Endothelial cell of umbilical vein (primary cell): Measurements from ENCODE around the gene EPHA8. TPM values are rescaled to one million over a fixed set of nuclear protein-coding genes. Genes with fewer than 3 reads are reported as not detected.

Source experiments
- BruUV-seq: library from RNA; stranded (reverse); fragments of 400-500 nt; replicated peaks from 2 replicates; lab custom pipeline; 2021; lab: Mats Ljungman, UMichigan
- CTCF ChIA-PET: fragments of 300-600, 350-600 bp; sonication (Branson Sonifier 250); formaldehyde crosslinking; loops from one replicate; lab custom pipeline; 2021; ENCODE audit warnings: antibody characterized with exemption, inconsistent platforms; lab: Charles Lee
- POLR2A ChIA-PET: fragments of 300-600, 350-600 bp; sonication (Branson Sonifier 250); formaldehyde crosslinking; loops from one replicate; lab custom pipeline; 2021; ENCODE audit warnings: antibody characterized with exemption, inconsistent platforms; lab: Charles Lee
- DNase-seq: peaks from one replicate; pipeline ENCODE4 v3.0.0-alpha.2; 2011; ENCODE audit warnings: low read depth, low spot score
- FAIRE-seq: peaks from 2 replicates; lab custom pipeline; 2011; peaks lifted over from hg19 to GRCh38; lab: Jason Lieb, UNC
- H2AFZ ChIP-seq: 2 replicates; pipeline ENCODE4 v1.6.0; 2012; ENCODE audit warnings: low read depth, low read length, control low read depth, inconsistent platforms
- H3K27ac ChIP-seq: 2 replicates; pipeline ENCODE4 v1.5.1; 2011; ENCODE audit warnings: low read depth, mild to moderate bottlenecking, control low read depth, low read length, moderate library complexity; ENCODE audit not compliant: insufficient read depth
- H3K27me3 ChIP-seq, 2 experiments: 2 replicates each; pipeline versions ENCODE4 v1.6.0 to v1.6.1; 2011; ENCODE audit warnings: low read length in 2 of 2, mixed read lengths in 1 of 2; ENCODE audit not compliant: control insufficient read depth in 2 of 2, insufficient read depth in 2 of 2
- H3K36me3 ChIP-seq, 2 experiments: 2 replicates in 1 of 2; 3 replicates in 1 of 2; pipeline ENCODE4 v1.5.1; 2011; ENCODE audit warnings: low read length in 2 of 2, mild to moderate bottlenecking in 1 of 2, moderate library complexity in 1 of 2; ENCODE audit not compliant: control insufficient read depth in 2 of 2, insufficient read depth in 2 of 2; ENCODE audit errors: extremely low read depth in 1 of 2
- H3K4me1 ChIP-seq: 3 replicates; pipeline ENCODE4 v1.5.1; 2011; ENCODE audit warnings: mild to moderate bottlenecking, low read length; ENCODE audit not compliant: control insufficient read depth, insufficient read depth; ENCODE audit errors: extremely low read depth
- H3K4me2 ChIP-seq: 2 replicates; pipeline ENCODE4 v1.6.1; 2011; ENCODE audit warnings: low read length, control low read depth, mixed read lengths; ENCODE audit not compliant: insufficient read depth
- H3K4me3 ChIP-seq, 3 experiments: fragments of 200-600 bp in 1 of 3; sonication (generic), shearing (Covaris generic) in 1 of 3; replicated peaks in 1 of 3; 2 replicates each; pipeline ENCODE4 v1.5.1; 2011 to 2016; ENCODE audit warnings: control low read depth in 3 of 3, low read length in 3 of 3, mild to moderate bottlenecking in 2 of 3, inconsistent platforms in 1 of 3, low read depth in 1 of 3, moderate library complexity in 1 of 3; ENCODE audit not compliant: insufficient read depth in 1 of 3
- H3K79me2 ChIP-seq: 2 replicates; pipeline ENCODE4 v1.6.0; 2012; ENCODE audit warnings: low read length, inconsistent platforms; ENCODE audit not compliant: control insufficient read depth, insufficient read depth
- H3K9ac ChIP-seq: replicated peaks from 2 replicates; pipeline ENCODE3; 2011; ENCODE audit warnings: low read length, control low read depth; ENCODE audit not compliant: insufficient read depth; ENCODE audit errors: extremely low read depth
- H3K9me1 ChIP-seq: replicated peaks from 3 replicates; pipeline ENCODE4 v1.6.0; 2011; ENCODE audit warnings: mild to moderate bottlenecking, low read length; ENCODE audit not compliant: control insufficient read depth, insufficient read depth; ENCODE audit errors: extremely low read depth
- H3K9me3 ChIP-seq: replicated peaks from 2 replicates; pipeline ENCODE4 v1.5.1; 2012; ENCODE audit warnings: low read length, inconsistent platforms; ENCODE audit not compliant: control insufficient read depth, insufficient read depth
- H4K20me1 ChIP-seq: replicated peaks from 2 replicates; pipeline ENCODE3; 2011; ENCODE audit warnings: mild to moderate bottlenecking, low read length; ENCODE audit not compliant: control insufficient read depth, insufficient read depth; ENCODE audit errors: extremely low read depth
- EZH2 ChIP-seq: IDR thresholded peaks from 2 replicates; pipeline ENCODE4 v1.6.1; 2012; ENCODE audit warnings: borderline replicate concordance, low read depth, mild to moderate bottlenecking, moderate library complexity, low read length, inconsistent platforms; ENCODE audit not compliant: severe bottlenecking
- GATA2 ChIP-seq: IDR thresholded peaks from 2 replicates; pipeline ENCODE4 v1.7.0; 2011; ENCODE audit warnings: low read depth, mild to moderate bottlenecking, moderate library complexity, mixed read lengths, low read length; ENCODE audit not compliant: insufficient read length, insufficient read depth
- JUN ChIP-seq: IDR thresholded peaks from 2 replicates; pipeline ENCODE4 v1.6.1; 2011; ENCODE audit warnings: borderline replicate concordance, low read depth; ENCODE audit not compliant: insufficient read length, insufficient read depth
- MAX ChIP-seq: IDR thresholded peaks from 2 replicates; pipeline ENCODE4 v1.6.1; 2011; ENCODE audit not compliant: insufficient read depth, insufficient read length
- POLR2A ChIP-seq: IDR thresholded peaks from 2 replicates; pipeline ENCODE4 v1.6.1; 2012; ENCODE audit warnings: low read depth, mild to moderate bottlenecking, control low read depth, low read length
- dilution Hi-C: fragments of 300-500 bp; cut with MboI; formaldehyde crosslinking; loops from one replicate; pipeline ENCODE4 v1.15.0; 2019; ENCODE audit warnings: low sequenced_read_pairs; ENCODE audit not compliant: extremely low pct_ligation_motif_present
- intact Hi-C: fragments of 100-400 bp; cut with micrococcal nuclease; formaldehyde crosslinking; loops from one replicate; pipeline ENCODE4 v1.10.0; 2022
- polyA plus RNA-seq, 4 experiments: library from polyadenylated mRNA; depleted of rRNA in 3 of 4; stranded (reverse) in 3 of 4; unstranded in 1 of 4; fragments of >200 nt; gene quantifications; 2 replicates each; pipeline versions ENCODE4 v1.2.1 to v1.2.3, GENCODE V29; 2011 to 2012; ENCODE audit warnings: missing spikeins in 1 of 4
- total RNA-seq: library from RNA; stranded (reverse); gene quantifications from 2 replicates; pipeline ENCODE4 v1.2.3, GENCODE V29; 2021
- TF ChIP-seq, protein P1 (sequence below), 2 donors: IDR thresholded peaks; 1 replicate in 1 of 2; 2 replicates in 1 of 2; pipeline ENCODE4 v1.5.1; 2011; ENCODE audit warnings: low read length in 2 of 2, mild to moderate bottlenecking in 2 of 2, moderate library complexity in 2 of 2, control low read depth in 1 of 2, inconsistent platforms in 1 of 2, low read depth in 1 of 2; ENCODE audit not compliant: insufficient read depth in 1 of 2; ENCODE audit errors: extremely low read depth in 1 of 2

The EPHA8 gene
- total and polyA plus RNA-seq, 2 donors (not counting 3 experiments of a cell fraction or from before 2014, with no cell fraction given) = not detected

DNA sequence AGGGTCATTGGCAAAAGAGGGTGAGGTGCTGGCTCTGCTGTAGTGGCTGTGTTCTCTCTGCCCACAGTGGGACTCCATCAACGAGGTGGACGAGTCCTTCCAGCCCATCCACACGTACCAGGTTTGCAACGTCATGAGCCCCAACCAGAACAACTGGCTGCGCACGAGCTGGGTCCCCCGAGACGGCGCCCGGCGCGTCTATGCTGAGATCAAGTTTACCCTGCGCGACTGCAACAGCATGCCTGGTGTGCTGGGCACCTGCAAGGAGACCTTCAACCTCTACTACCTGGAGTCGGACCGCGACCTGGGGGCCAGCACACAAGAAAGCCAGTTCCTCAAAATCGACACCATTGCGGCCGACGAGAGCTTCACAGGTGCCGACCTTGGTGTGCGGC, 12.9 kb downstream of the EPHA8 start:
- no peaks in the 10 kb centered on the region for H3K9me1 ChIP-seq
- H3K4me2 ChIP-seq = no peak overlapping the region
- no peaks in the 10 kb centered on the region for H3K4me1 ChIP-seq
- ChIA-PET POLR2A (no interaction called here), CTCF (interaction anchor here (3.4 kb wide), 1 partner anchor 8 kb away, joined by 11 read pairs; no protein-coding TSS in a partner anchor)
- intact Hi-C loops = no loop called here
- no peaks in the 10 kb centered on the region for H3K27me3 ChIP-seq
- FAIRE-seq (no peak), DNase-seq (no peak)
- no peak overlapping the region for H3K9ac ChIP-seq
- no TSS peak for BruUV-seq
- H3K4me3 ChIP-seq = no peak overlapping the region
- dilution Hi-C loops = no loop called here
- H3K79me2 ChIP-seq = no peaks in the 10 kb centered on the region
- no peak overlapping the region for H3K27ac ChIP-seq
- TF ChIP-seq POLR2A (no peak), MAX (no peak), EZH2 (no peak), JUN (no peak), GATA2 (no peak)
- TF ChIP-seq, protein P1, sequence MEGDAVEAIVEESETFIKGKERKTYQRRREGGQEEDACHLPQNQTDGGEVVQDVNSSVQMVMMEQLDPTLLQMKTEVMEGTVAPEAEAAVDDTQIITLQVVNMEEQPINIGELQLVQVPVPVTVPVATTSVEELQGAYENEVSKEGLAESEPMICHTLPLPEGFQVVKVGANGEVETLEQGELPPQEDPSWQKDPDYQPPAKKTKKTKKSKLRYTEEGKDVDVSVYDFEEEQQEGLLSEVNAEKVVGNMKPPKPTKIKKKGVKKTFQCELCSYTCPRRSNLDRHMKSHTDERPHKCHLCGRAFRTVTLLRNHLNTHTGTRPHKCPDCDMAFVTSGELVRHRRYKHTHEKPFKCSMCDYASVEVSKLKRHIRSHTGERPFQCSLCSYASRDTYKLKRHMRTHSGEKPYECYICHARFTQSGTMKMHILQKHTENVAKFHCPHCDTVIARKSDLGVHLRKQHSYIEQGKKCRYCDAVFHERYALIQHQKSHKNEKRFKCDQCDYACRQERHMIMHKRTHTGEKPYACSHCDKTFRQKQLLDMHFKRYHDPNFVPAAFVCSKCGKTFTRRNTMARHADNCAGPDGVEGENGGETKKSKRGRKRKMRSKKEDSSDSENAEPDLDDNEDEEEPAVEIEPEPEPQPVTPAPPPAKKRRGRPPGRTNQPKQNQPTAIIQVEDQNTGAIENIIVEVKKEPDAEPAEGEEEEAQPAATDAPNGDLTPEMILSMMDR (IDR thresholded peaks at IDR 0.05; ENCODE audit: extremely low read depth in 1 of 2, insufficient read depth in 1 of 2, low read depth in 1 of 2, low read length in 2 of 2) = no peak
- no peaks in the 10 kb centered on the region for H4K20me1 ChIP-seq
- H2AFZ ChIP-seq = no peak overlapping the region
- no peaks in the 10 kb centered on the region for H3K36me3 ChIP-seq
- H3K9me3 ChIP-seq = no peaks in the 10 kb centered on the region
